ENCODE measurements around the gene CD200R1.

DNA sequence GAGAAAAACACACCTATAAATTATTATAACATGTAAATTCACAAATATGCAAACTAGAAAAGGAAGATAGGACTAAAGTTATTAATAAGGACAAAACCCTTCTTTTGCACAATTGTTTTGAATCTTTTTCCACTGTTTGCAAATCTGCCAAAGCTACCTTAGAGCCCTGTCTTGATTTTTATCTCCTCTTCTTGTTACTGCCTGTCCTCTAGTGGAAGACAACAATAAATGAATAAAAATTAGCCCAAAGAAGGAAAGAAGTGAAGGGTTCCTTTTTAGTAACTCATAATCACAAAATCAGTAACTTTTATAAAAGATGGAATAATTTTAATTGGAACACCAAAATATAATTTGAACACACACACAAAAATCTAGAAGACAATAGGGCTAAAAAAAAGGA lies 2.7 kb downstream of the CD200R1 start:
- TF ChIP-seq, protein P1, sequence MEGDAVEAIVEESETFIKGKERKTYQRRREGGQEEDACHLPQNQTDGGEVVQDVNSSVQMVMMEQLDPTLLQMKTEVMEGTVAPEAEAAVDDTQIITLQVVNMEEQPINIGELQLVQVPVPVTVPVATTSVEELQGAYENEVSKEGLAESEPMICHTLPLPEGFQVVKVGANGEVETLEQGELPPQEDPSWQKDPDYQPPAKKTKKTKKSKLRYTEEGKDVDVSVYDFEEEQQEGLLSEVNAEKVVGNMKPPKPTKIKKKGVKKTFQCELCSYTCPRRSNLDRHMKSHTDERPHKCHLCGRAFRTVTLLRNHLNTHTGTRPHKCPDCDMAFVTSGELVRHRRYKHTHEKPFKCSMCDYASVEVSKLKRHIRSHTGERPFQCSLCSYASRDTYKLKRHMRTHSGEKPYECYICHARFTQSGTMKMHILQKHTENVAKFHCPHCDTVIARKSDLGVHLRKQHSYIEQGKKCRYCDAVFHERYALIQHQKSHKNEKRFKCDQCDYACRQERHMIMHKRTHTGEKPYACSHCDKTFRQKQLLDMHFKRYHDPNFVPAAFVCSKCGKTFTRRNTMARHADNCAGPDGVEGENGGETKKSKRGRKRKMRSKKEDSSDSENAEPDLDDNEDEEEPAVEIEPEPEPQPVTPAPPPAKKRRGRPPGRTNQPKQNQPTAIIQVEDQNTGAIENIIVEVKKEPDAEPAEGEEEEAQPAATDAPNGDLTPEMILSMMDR (conservative IDR thresholded peaks at IDR 0.05 in 1 of 2, IDR thresholded peaks at IDR 0.05 in 1 of 2; ENCODE audit: low read depth in 1 of 2, low read length in 2 of 2): no peak
- no peak for TF ChIP-seq EZH2 (IDR thresholded peaks at IDR 0.05; ENCODE audit: low read length, missing control alignments)
